ENCODE data around the gene ERCC3. TPM values are rescaled to one million over a fixed set of nuclear protein-coding genes. Genes with fewer than 3 reads are reported as not detected.
"Not testable (repeated sequence)": the region's sequence is repeated elsewhere in the genome, so short reads cannot be mapped to it uniquely, and the experiment has no call there.

ERCC3 gene
- total RNA-seq, 1 experiment from 2014 or later: 52.7 TPM

- no peaks in the 10 kb centered on the region for H3K27me3 ChIP-seq (ENCODE audit: insufficient read depth, low read length)
- H2AFZ ChIP-seq (ENCODE audit: low read depth, low read length, poor library complexity, severe bottlenecking): no peak overlapping the region
- intact Hi-C loops (cut with micrococcal nuclease): no loop called here
- H3K4me3 ChIP-seq (replicated peaks in 1 of 2; ENCODE audit: low read depth in 1 of 2, low read length in 2 of 2): no peak overlapping the region
- H4K20me1 ChIP-seq (ENCODE audit: insufficient read depth): no peaks in the 10 kb centered on the region
- peaks cover 0 to 3% of the 10 kb centered on the region in 2 experiments; a peak in 1 of 4 replicates for H3K9me3 ChIP-seq (ENCODE audit: control insufficient read depth in 1 of 2, insufficient read depth in 1 of 2, low read depth in 1 of 2, low read length in 2 of 2)
- no TSS peak for BruUV-seq (replicated peaks)
- ChIA-PET RAD21 (ENCODE audit: low non-redundant PET in 1 of 2, low total read pairs in 2 of 2, uncharacterized antibody in 2 of 2, unreplicated experiment in 2 of 2) (no interaction called here), CTCF (no interaction called here), POLR2A (no interaction called here)
- no peak overlapping the region for H3K9ac ChIP-seq (ENCODE audit: low read length)
- H3K4me2 ChIP-seq (ENCODE audit: low read length): no peak overlapping the region
- peaks cover 3 to 8% of the 10 kb centered on the region in 2 experiments; a peak in 2 of 4 replicates for H3K4me1 ChIP-seq (ENCODE audit: control insufficient read depth in 1 of 2, insufficient read depth in 2 of 2, low read length in 2 of 2)
- no peak overlapping the region for H3K27ac ChIP-seq (ENCODE audit: low read depth, low read length)
- no peak for ATAC-seq
- no peak for DNase-seq (ENCODE audit: low read depth, low spot score)
- TF ChIP-seq CEBPB (IDR thresholded peaks at IDR 0.05; ENCODE audit: low read depth) (no peak), EGR1 (IDR thresholded peaks at IDR 0.05; ENCODE audit: low read depth) (no peak), ZFX (IDR thresholded peaks at IDR 0.05) (no peak), SRF (IDR thresholded peaks at IDR 0.05; ENCODE audit: low read depth) (no peak), SIN3A (IDR thresholded peaks at IDR 0.05; ENCODE audit: low read depth) (no peak)
- H3K9me2 ChIP-seq (ENCODE audit: insufficient read depth): no peaks in the 10 kb centered on the region
- H3K36me3 ChIP-seq (ENCODE audit: control insufficient read depth in 1 of 2, insufficient read depth in 2 of 2, low read length in 2 of 2): no peaks in the 10 kb centered on the region
- no peaks in the 10 kb centered on the region for H3K79me2 ChIP-seq (ENCODE audit: insufficient read depth, low read length)
These were observed 68.6 kb downstream of the ERCC3 start for GRCh38 chr2:127225186-127225960.

- DNase-seq (ENCODE audit: low read depth, low spot score); intact Hi-C loops (cut with micrococcal nuclease); POLR2A ChIA-PET: not testable (repeated sequence)
These were observed 69.8 kb downstream of the ERCC3 start for GRCh38 chr2:127224135-127224534.

More at GRCh38 chr2:127224135-127224534, 69.8 kb downstream of the ERCC3 start:
- RAD21 ChIA-PET (ENCODE audit: low non-redundant PET in 1 of 2, low total read pairs in 2 of 2, uncharacterized antibody in 2 of 2, unreplicated experiment in 2 of 2); H3K36me3 ChIP-seq (ENCODE audit: control insufficient read depth in 1 of 2, insufficient read depth in 2 of 2, low read length in 2 of 2); H3K9me3 ChIP-seq (ENCODE audit: control insufficient read depth in 1 of 2, insufficient read depth in 1 of 2, low read depth in 1 of 2, low read length in 2 of 2); H3K27ac ChIP-seq (ENCODE audit: low read depth, low read length); H3K4me3 ChIP-seq (replicated peaks in 1 of 2; ENCODE audit: low read depth in 1 of 2, low read length in 2 of 2); H3K9me2 ChIP-seq (ENCODE audit: insufficient read depth); H3K27me3 ChIP-seq (ENCODE audit: insufficient read depth, low read length); CTCF ChIA-PET; H3K4me2 ChIP-seq (ENCODE audit: low read length); H4K20me1 ChIP-seq (ENCODE audit: insufficient read depth); H3K4me1 ChIP-seq (ENCODE audit: control insufficient read depth in 1 of 2, insufficient read depth in 2 of 2, low read length in 2 of 2); BruUV-seq (replicated peaks); H3K79me2 ChIP-seq (ENCODE audit: insufficient read depth, low read length); H2AFZ ChIP-seq (ENCODE audit: low read depth, low read length, poor library complexity, severe bottlenecking); ATAC-seq; H3K9ac ChIP-seq (ENCODE audit: low read length): not testable (repeated sequence)
